Thoracic aorta (tissue), 2 donors: Measurements from ENCODE around the gene KCNQ2. TPM values are rescaled to one million over a fixed set of nuclear protein-coding genes. Genes with fewer than 3 reads are reported as not detected.

Experiments used
- ATAC-seq: fragments of 150-250 bp; one replicate; pipeline ENCODE4 v1.8.0; 2017; ENCODE audit warnings: low read depth; ENCODE audit not compliant: insufficient number of reproducible peaks, low FRiP score
- DNase-seq: peaks from one replicate; pipeline ENCODE4 v3.0.0-alpha.2; 2020; ENCODE audit warnings: low spot score
- H3K27ac ChIP-seq, 2 donors: fragments of 200-600 bp; sonication (generic); 1 replicate in 1 of 2; 2 replicates in 1 of 2; pipeline ENCODE4 v1.5.1; 2016; ENCODE audit warnings: mild to moderate bottlenecking in 2 of 2, moderate library complexity in 2 of 2
- H3K27me3 ChIP-seq: fragments of 200-600 bp; sonication (generic); replicated peaks from 2 replicates; pipeline ENCODE4 v1.6.0; 2016; ENCODE audit warnings: mild to moderate bottlenecking; ENCODE audit not compliant: insufficient read depth
- H3K36me3 ChIP-seq: fragments of 200-600 bp; sonication (generic); one replicate; pipeline ENCODE4 v1.5.1; 2016
- H3K4me1 ChIP-seq, 2 donors: fragments of 200-600 bp; sonication (generic); 1 replicate in 1 of 2; 2 replicates in 1 of 2; pipeline versions ENCODE4 v1.5.1 to v1.6.0; 2016; ENCODE audit warnings: low read depth in 2 of 2, mild to moderate bottlenecking in 1 of 2; ENCODE audit not compliant: control insufficient read depth in 1 of 2
- H3K4me3 ChIP-seq: fragments of 200-600 bp; sonication (generic); 2 replicates; pipeline ENCODE4 v1.5.1; 2016; ENCODE audit warnings: mild to moderate bottlenecking
- H3K9me3 ChIP-seq: fragments of 200-600 bp; sonication (generic); 2 replicates; pipeline ENCODE4 v1.5.1; 2016
- total RNA-seq, 2 donors: library from RNA; depleted of rRNA; stranded (reverse); fragments of >200 nt; gene quantifications; one replicate each; pipeline versions ENCODE4 v1.1.0 to v1.2.3, GENCODE V29; 2016
- TF ChIP-seq, protein P1 (sequence below): fragments of 200-600 bp; sonication (generic); IDR thresholded peaks from one replicate; pipeline ENCODE4 v1.5.1; 2019; ENCODE audit warnings: antibody characterized with exemption

The KCNQ2 gene
- total RNA-seq, 2 donors from 2014 or later, result not detected

DNA sequence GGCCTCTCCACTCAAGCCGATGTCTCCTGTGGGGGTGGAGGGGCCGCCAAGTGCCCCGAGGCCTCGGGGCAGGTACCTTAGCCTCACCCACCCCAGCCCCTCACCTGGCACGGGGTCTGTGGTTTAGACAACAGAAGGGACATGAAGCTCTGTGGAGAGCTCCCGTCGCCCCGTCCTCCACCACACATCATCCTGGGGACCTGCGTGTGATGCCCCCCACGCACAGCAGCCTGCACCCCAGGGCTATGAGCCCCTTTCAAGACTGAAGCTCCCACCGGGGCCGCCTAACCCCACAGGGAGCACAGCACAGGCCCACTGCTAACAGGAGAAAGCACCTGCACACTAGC lies 8.2 kb downstream of the KCNQ2 start:
- Histone ChIP-seq H3K4me1 (no peaks in the 10 kb centered on the region), H3K27ac (no peak overlapping the region), H3K4me3 (no peak overlapping the region), H3K27me3 (no peaks in the 10 kb centered on the region), H3K36me3 (no peaks in the 10 kb centered on the region), H3K9me3 (no peaks in the 10 kb centered on the region)
- DNase-seq (no peak), ATAC-seq (no peak)
- TF ChIP-seq, protein P1, sequence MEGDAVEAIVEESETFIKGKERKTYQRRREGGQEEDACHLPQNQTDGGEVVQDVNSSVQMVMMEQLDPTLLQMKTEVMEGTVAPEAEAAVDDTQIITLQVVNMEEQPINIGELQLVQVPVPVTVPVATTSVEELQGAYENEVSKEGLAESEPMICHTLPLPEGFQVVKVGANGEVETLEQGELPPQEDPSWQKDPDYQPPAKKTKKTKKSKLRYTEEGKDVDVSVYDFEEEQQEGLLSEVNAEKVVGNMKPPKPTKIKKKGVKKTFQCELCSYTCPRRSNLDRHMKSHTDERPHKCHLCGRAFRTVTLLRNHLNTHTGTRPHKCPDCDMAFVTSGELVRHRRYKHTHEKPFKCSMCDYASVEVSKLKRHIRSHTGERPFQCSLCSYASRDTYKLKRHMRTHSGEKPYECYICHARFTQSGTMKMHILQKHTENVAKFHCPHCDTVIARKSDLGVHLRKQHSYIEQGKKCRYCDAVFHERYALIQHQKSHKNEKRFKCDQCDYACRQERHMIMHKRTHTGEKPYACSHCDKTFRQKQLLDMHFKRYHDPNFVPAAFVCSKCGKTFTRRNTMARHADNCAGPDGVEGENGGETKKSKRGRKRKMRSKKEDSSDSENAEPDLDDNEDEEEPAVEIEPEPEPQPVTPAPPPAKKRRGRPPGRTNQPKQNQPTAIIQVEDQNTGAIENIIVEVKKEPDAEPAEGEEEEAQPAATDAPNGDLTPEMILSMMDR, result no peak

DNA sequence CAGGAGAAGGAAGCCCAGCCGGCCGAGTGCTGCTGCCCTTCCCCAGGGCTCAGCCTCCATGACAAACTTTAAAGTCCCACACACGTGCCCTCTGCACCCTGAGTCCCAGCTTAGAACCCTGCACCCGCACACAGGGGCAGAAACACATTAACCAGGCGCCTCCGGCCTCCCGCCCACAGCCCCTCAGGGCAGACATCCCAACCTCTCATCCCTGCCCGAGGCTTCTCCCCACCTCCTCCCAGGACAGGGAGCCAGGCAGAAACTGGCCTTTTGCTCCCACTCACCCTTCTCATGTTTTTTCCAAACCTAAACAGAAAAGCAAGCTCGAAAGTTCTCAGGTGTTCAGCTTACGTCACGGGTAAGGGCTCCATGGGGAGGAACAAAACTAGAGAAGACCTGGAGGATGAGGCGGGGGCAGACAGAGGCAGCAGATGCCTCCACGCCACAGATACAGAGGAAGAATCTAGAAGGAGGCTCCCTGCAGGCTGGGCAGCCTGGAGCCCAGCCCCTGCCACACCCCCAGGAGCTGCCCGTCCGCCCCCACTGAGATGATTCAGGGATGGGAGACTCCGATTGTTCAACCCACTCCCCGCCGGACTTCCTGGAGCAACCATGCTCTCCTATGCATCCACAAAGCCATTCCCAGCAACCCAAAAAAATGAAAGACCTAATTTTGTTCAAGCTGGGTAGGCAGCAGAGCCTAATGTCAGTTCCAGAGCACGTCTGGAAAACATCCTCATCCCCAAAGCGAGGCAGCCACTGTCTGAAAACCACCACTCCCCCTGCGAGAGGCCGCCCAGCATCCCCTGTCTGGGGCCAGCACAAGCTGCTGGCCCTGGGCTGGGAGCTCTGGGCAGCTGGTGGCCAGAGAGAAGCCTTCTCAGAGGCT lies 8.8 kb downstream of the KCNQ2 start:
- Histone ChIP-seq H3K9me3 (no peaks in the 10 kb centered on the region), H3K4me3 (no peak overlapping the region), H3K27me3 (no peaks in the 10 kb centered on the region), H3K36me3 (no peaks in the 10 kb centered on the region), H3K27ac (no peak overlapping the region), H3K4me1 (no peaks in the 10 kb centered on the region)
- TF ChIP-seq, protein P1, result no peak
- no peak for ATAC-seq
- DNase-seq, result no peak

DNA sequence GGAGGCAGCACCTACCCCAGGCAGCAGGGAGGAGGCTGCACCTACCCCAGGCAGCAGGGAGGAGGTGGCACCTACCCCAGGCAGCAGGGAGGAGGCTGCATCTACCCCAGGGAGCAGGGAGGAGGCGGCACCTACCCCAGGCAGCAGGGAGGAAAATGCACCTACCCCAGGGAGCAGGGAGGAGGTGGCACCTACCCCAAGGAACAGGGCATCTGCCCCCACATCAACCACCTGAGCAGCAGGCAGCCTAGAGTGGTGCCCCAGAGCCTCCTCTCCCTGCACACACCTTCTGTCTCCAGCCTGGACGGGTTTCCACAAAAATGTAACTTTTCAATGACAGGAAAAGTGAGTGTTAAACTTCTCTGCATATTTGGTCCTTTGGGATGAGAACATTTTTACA lies 10.2 kb downstream of the KCNQ2 start:
- Histone ChIP-seq H3K27ac (no peak overlapping the region), H3K36me3 (no peaks in the 10 kb centered on the region), H3K4me3 (no peak overlapping the region), H3K4me1 (no peaks in the 10 kb centered on the region), H3K9me3 (no peaks in the 10 kb centered on the region), H3K27me3 (no peaks in the 10 kb centered on the region)
- DNase-seq, result no peak
- TF ChIP-seq, protein P1, result no peak
- ATAC-seq, result no peak

DNA sequence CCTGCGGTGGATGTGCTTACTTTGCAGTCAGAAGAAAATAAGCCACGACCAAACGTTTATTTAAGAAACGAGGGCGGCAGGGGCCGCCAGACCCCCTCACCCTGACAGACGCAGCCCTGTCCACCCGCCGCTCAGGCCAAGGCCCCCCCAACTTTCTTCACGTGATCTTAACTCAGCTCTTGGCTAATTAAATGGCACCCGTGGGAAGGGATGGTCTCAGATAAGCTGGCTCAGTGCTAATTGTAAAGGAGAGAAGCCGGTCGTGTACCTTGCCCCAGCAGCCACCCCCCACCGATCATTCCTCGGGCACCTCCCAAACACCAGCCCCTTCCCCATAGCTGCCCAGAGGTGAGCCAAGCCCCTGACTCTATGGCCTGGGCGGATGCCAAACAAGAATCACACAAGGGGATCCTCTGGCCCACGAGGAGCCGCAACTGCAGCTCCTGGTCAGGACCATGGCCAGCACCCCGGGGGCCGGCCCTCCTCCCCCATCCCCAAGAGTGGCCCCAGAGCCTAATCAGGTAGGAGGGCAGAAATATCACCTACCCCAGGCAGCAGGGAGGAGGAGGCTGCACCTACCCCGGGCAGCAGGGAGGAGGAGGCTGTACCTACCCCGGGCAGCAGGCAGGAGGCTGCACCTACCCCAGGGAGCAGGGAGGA lies 11.2 kb downstream of the KCNQ2 start:
- TF ChIP-seq, protein P1, result no peak
- H3K27ac ChIP-seq, result no peak overlapping the region
- H3K27me3 ChIP-seq, result no peaks in the 10 kb centered on the region
- no peaks in the 10 kb centered on the region for H3K9me3 ChIP-seq
- DNase-seq (no peak), ATAC-seq (no peak)
- H3K4me3 ChIP-seq, result no peak overlapping the region
- no peaks in the 10 kb centered on the region for H3K36me3 ChIP-seq
- H3K4me1 ChIP-seq, result no peaks in the 10 kb centered on the region

DNA sequence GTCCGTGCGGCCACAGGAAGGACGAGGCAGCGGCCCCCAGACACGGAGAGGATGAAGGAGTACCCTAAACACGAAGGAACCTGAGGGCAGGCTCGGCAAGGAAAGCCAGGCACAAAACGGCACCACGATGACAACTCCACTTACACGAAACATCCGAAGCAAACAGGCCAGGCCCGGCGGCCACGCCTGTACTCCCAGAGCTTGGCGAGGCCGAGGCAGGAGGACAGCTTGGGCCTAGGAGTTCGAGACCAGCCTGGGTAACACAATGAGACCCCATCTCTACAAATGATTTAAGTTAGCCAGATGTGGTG lies 13.4 kb downstream of the KCNQ2 start:
- TF ChIP-seq, protein P1, result no peak
- H3K27me3 ChIP-seq, result no peaks in the 10 kb centered on the region
- no peaks in the 10 kb centered on the region for H3K36me3 ChIP-seq
- no peaks in the 10 kb centered on the region for H3K9me3 ChIP-seq
- ATAC-seq (no peak), DNase-seq (no peak)
- no peak overlapping the region for H3K27ac ChIP-seq
- H3K4me3 ChIP-seq, result no peak overlapping the region
- H3K4me1 ChIP-seq, result peaks cover 0 to 7% of the 10 kb centered on the region in 2 donors
